T-helper 2 cell treated with Interferon-gamma antibody and Interleukin-4, amounts not matched to agents 5 μg/mL and 100 μg/mL, for 36 hours (primary cell): ENCODE results near the gene PSMD3.

ENCODE experiments used
- DNase-seq: peaks from one replicate; pipeline ENCODE4 v3.0.0; 2021; ENCODE audit warnings: low spot score
- H3K27ac Mint-ChIP-seq: one replicate; pipeline ENCODE4 v1.8.0; 2021; ENCODE audit warnings: mild to moderate bottlenecking, mixed read lengths
- H3K27me3 Mint-ChIP-seq: one replicate; pipeline ENCODE4 v1.8.0; 2021; ENCODE audit warnings: low read depth, mixed read lengths
- H3K36me3 Mint-ChIP-seq: one replicate; pipeline ENCODE4 v1.8.0; 2021; ENCODE audit warnings: low read depth, mixed read lengths
- H3K4me1 Mint-ChIP-seq: one replicate; pipeline ENCODE4 v1.8.0; 2021; ENCODE audit warnings: low read depth, mixed read lengths
- H3K4me3 Mint-ChIP-seq: one replicate; pipeline ENCODE4 v1.8.0; 2022; ENCODE audit warnings: mild to moderate bottlenecking, moderate library complexity, mixed read lengths
- H3K9me3 Mint-ChIP-seq: one replicate; pipeline ENCODE4 v1.8.0; 2021; ENCODE audit warnings: mixed read lengths

The PSMD3 gene

GRCh38 chr17:40017422-40018080 is 36.9 kb downstream of the PSMD3 start:
- Mint-ChIP-seq H3K4me1 (peaks cover 2% of the 10 kb centered on the region), H3K9me3 (no peaks in the 10 kb centered on the region), H3K4me3 (no peak overlapping the region), H3K36me3 (peaks cover 13% of the 10 kb centered on the region), H3K27ac (no peak overlapping the region), H3K27me3 (no peaks in the 10 kb centered on the region)
- DNase-seq = no peak

GRCh38 chr17:40018211-40019121 is 37.9 kb downstream of the PSMD3 start:
- Mint-ChIP-seq H3K4me3 (no peak overlapping the region), H3K4me1 (peaks cover 2% of the 10 kb centered on the region), H3K36me3 (peaks cover 13% of the 10 kb centered on the region), H3K27ac (no peak overlapping the region), H3K9me3 (no peaks in the 10 kb centered on the region), H3K27me3 (no peaks in the 10 kb centered on the region)
- DNase-seq = no peak

- Mint-ChIP-seq H3K4me3 (no peak overlapping the region), H3K9me3 (no peaks in the 10 kb centered on the region), H3K36me3 (peaks cover 14% of the 10 kb centered on the region), H3K27ac (no peak overlapping the region), H3K27me3 (no peaks in the 10 kb centered on the region), H3K4me1 (no peaks in the 10 kb centered on the region)
- no peak for DNase-seq
Observed at GRCh38 chr17:40019140-40019991, 38.8 kb downstream of the PSMD3 start.

- Mint-ChIP-seq H3K9me3 (no peaks in the 10 kb centered on the region), H3K4me1 (peaks cover under 1% of the 10 kb centered on the region)
Observed at GRCh38 chr17:40020146-40020545, 39.5 kb downstream of the PSMD3 start.

GRCh38 chr17:40021451-40021971 is 40.9 kb downstream of the PSMD3 start:
- H3K4me1 Mint-ChIP-seq = peaks cover 15% of the 10 kb centered on the region
- peaks cover 30% of the 10 kb centered on the region for H3K36me3 Mint-ChIP-seq
- no peak overlapping the region for H3K27ac Mint-ChIP-seq
- H3K27me3 Mint-ChIP-seq = no peaks in the 10 kb centered on the region
- no peaks in the 10 kb centered on the region for H3K9me3 Mint-ChIP-seq
- no peak overlapping the region for H3K4me3 Mint-ChIP-seq
- no peak for DNase-seq

More at GRCh38 chr17:40020146-40020545, 39.5 kb downstream of the PSMD3 start:
- no peak overlapping the region for H3K27ac Mint-ChIP-seq
- H3K36me3 Mint-ChIP-seq = peaks cover 16% of the 10 kb centered on the region
- no peaks in the 10 kb centered on the region for H3K27me3 Mint-ChIP-seq
- no peak for DNase-seq
- no peak overlapping the region for H3K4me3 Mint-ChIP-seq

GRCh38 chr17:40022497-40022896 is 41.9 kb downstream of the PSMD3 start:
- H3K4me1 Mint-ChIP-seq = peaks cover 19% of the 10 kb centered on the region
- no peaks in the 10 kb centered on the region for H3K9me3 Mint-ChIP-seq
- H3K4me3 Mint-ChIP-seq = no peak overlapping the region
- H3K27me3 Mint-ChIP-seq = no peaks in the 10 kb centered on the region
- DNase-seq = no peak
- H3K27ac Mint-ChIP-seq = no peak overlapping the region
- H3K36me3 Mint-ChIP-seq = peaks cover 31% of the 10 kb centered on the region

- Mint-ChIP-seq H3K4me3 (no peak overlapping the region), H3K27me3 (no peaks in the 10 kb centered on the region), H3K36me3 (peaks cover 31% of the 10 kb centered on the region), H3K27ac (no peak overlapping the region), H3K4me1 (peaks cover 19% of the 10 kb centered on the region), H3K9me3 (no peaks in the 10 kb centered on the region)
- DNase-seq = no peak
Observed at GRCh38 chr17:40022961-40023541, 42.4 kb downstream of the PSMD3 start.

GRCh38 chr17:40023590-40024292 is 43.1 kb downstream of the PSMD3 start:
- Mint-ChIP-seq H3K27me3 (no peaks in the 10 kb centered on the region), H3K9me3 (no peaks in the 10 kb centered on the region), H3K4me1 (peaks cover 19% of the 10 kb centered on the region), H3K27ac (no peak overlapping the region), H3K4me3 (no peak overlapping the region), H3K36me3 (peaks cover 34% of the 10 kb centered on the region)
- no peak for DNase-seq

GRCh38 chr17:40024901-40025300 is 44.3 kb downstream of the PSMD3 start:
- no peak overlapping the region for H3K4me3 Mint-ChIP-seq
- peaks cover 19% of the 10 kb centered on the region for H3K4me1 Mint-ChIP-seq
- H3K9me3 Mint-ChIP-seq = no peaks in the 10 kb centered on the region
- DNase-seq = no peak
- peaks cover 43% of the 10 kb centered on the region for H3K36me3 Mint-ChIP-seq
- no peak overlapping the region for H3K27ac Mint-ChIP-seq
- H3K27me3 Mint-ChIP-seq = no peaks in the 10 kb centered on the region

- DNase-seq = no peak
- no peaks in the 10 kb centered on the region for H3K9me3 Mint-ChIP-seq
- H3K4me1 Mint-ChIP-seq = peaks cover 19% of the 10 kb centered on the region
- peak overlapping the region; percentile 25 for H3K4me3 Mint-ChIP-seq
- no peaks in the 10 kb centered on the region for H3K27me3 Mint-ChIP-seq
- peaks cover 41% of the 10 kb centered on the region for H3K36me3 Mint-ChIP-seq
- H3K27ac Mint-ChIP-seq = peak overlapping the region; percentile 20
Observed at GRCh38 chr17:40025559-40025958, 45.0 kb downstream of the PSMD3 start.

GRCh38 chr17:40025991-40026815 is 45.6 kb downstream of the PSMD3 start:
- Mint-ChIP-seq H3K27ac (peak overlapping the region; percentile 20), H3K4me3 (peak overlapping the region; percentile 25), H3K27me3 (no peaks in the 10 kb centered on the region), H3K9me3 (no peaks in the 10 kb centered on the region), H3K36me3 (peaks cover 45% of the 10 kb centered on the region), H3K4me1 (peaks cover 19% of the 10 kb centered on the region)
- DNase-seq = no peak

- Mint-ChIP-seq H3K4me3 (no peak overlapping the region), H3K9me3 (no peaks in the 10 kb centered on the region), H3K36me3 (peaks cover 41% of the 10 kb centered on the region), H3K27ac (no peak overlapping the region), H3K27me3 (no peaks in the 10 kb centered on the region), H3K4me1 (peaks cover 19% of the 10 kb centered on the region)
- DNase-seq = peak; percentile 58
Observed at GRCh38 chr17:40026816-40027613, 46.4 kb downstream of the PSMD3 start.
